Natural killer cell (primary cell): ENCODE results near the gene LRRC61. TPM values are rescaled to one million over a fixed set of nuclear protein-coding genes. Genes with fewer than 3 reads are reported as not detected.

Experiments used
- ATAC-seq, 3 donors: fragments of 150-1000 bp in 2 of 3; fragments of 200-7000 bp in 1 of 3; cut with Tn5 transposase; 1 replicate in 1 of 3; 2 replicates in 2 of 3; pipeline ENCODE4 v1.10.0; 2021; ENCODE audit warnings: mild to moderate bottlenecking in 2 of 3, moderate library complexity in 2 of 3
- DNase-seq, 2 donors: peaks; one replicate each; pipeline versions ENCODE4 v3.0.0 to v3.0.0-alpha.2; 2013 to 2021; ENCODE audit warnings: mixed read lengths in 1 of 2
- H3K27ac ChIP-seq: one replicate; pipeline ENCODE4 v1.5.1; 2013; ENCODE audit warnings: mild to moderate bottlenecking, low read length
- H3K27me3 ChIP-seq: one replicate; pipeline ENCODE4 v1.6.1; 2013; ENCODE audit warnings: low read length; ENCODE audit not compliant: control insufficient read depth, insufficient read depth
- H3K36me3 ChIP-seq: one replicate; pipeline ENCODE4 v1.6.1; 2013; ENCODE audit warnings: low read length; ENCODE audit not compliant: control insufficient read depth, insufficient read depth
- H3K4me1 ChIP-seq: one replicate; pipeline ENCODE4 v1.6.1; 2013; ENCODE audit warnings: low read length; ENCODE audit not compliant: control insufficient read depth, insufficient read depth
- H3K4me3 ChIP-seq: one replicate; pipeline ENCODE4 v1.5.1; 2013; ENCODE audit warnings: low read length
- H3K9me3 ChIP-seq: one replicate; pipeline ENCODE4 v1.6.1; 2013; ENCODE audit warnings: low read length; ENCODE audit not compliant: control insufficient read depth, insufficient read depth
- H3K27ac Mint-ChIP-seq, 2 donors: one replicate each; pipeline ENCODE4 v1.8.0; 2022; ENCODE audit warnings: mild to moderate bottlenecking in 2 of 2, mixed read lengths in 2 of 2, moderate library complexity in 1 of 2
- H3K27me3 Mint-ChIP-seq, 2 donors: one replicate each; pipeline ENCODE4 v1.8.0; 2022; ENCODE audit warnings: low read depth in 2 of 2, mixed read lengths in 2 of 2
- H3K36me3 Mint-ChIP-seq: one replicate; pipeline ENCODE4 v1.8.0; 2022; ENCODE audit warnings: mixed read lengths
- H3K4me1 Mint-ChIP-seq, 2 donors: one replicate each; pipeline ENCODE4 v1.8.0; 2022; ENCODE audit warnings: mixed read lengths in 2 of 2
- H3K4me3 Mint-ChIP-seq: one replicate; pipeline ENCODE4 v1.8.0; 2022; ENCODE audit warnings: mild to moderate bottlenecking, moderate library complexity, mixed read lengths
- H3K9me3 Mint-ChIP-seq, 2 donors: one replicate each; pipeline ENCODE4 v1.8.0; 2022; ENCODE audit warnings: mixed read lengths in 2 of 2
- CTCF ChIP-seq: fragments of 200-600 bp; IDR thresholded peaks from one replicate; pipeline ENCODE4 v1.8.0; 2022; ENCODE audit warnings: antibody characterized with exemption
- WGBS: methylation state at CpG from one replicate; pipeline ENCODE4 v1.1.7; 2013; ENCODE audit warnings: missing lambda C conversion rate; ENCODE audit not compliant: insufficient coverage; 5-methylcytosine and 5-hydroxymethylcytosine counted together
- intact Hi-C: fragments of 100-400 bp; cut with micrococcal nuclease; formaldehyde crosslinking; loops from one replicate; pipeline ENCODE4 v1.14.2; 2022
- total RNA-seq, 4 donors: library from RNA; stranded (reverse); fragments of 120-200 nt in 1 of 4; gene quantifications; one replicate each; pipeline versions ENCODE4 v1.2.3 to v1.2.4, GENCODE V29; 2013 to 2022

Gene LRRC61
- total RNA-seq, 3 donors from 2014 or later (not counting 1 experiment from before 2014, with no cell fraction given) = 7.3 to 16.7 (median 13.7) TPM

- Histone ChIP-seq H3K9me3 (peaks cover 4% of the 10 kb centered on the region), H3K36me3 (no peaks in the 10 kb centered on the region), H3K4me1 (no peaks in the 10 kb centered on the region), H3K27ac (no peak overlapping the region), H3K27me3 (peaks cover 9% of the 10 kb centered on the region), H3K4me3 (no peak overlapping the region)
- Mint-ChIP-seq H3K9me3 (no peaks in the 10 kb centered on the region), H3K36me3 (no peaks in the 10 kb centered on the region), H3K4me1 (no peaks in the 10 kb centered on the region), H3K27me3 (peaks cover 30% of the 10 kb centered on the region in 2 donors), H3K4me3 (no peak overlapping the region), H3K27ac (no peak overlapping the region)
- intact Hi-C loops = no loop called here
- DNase-seq (no peak), ATAC-seq (no peak)
- no peak for TF ChIP-seq CTCF
- 80% methylated on average over 5 of the region's 5 CpGs for WGBS
These were observed 23.8 kb downstream of the LRRC61 start for GRCh38 chr7:150346922-150347321.

GRCh38 chr7:150351587-150352194 lies 28.5 kb downstream of the LRRC61 start:
- Histone ChIP-seq H3K4me3 (no peak overlapping the region), H3K27ac (no peak overlapping the region), H3K9me3 (no peaks in the 10 kb centered on the region), H3K36me3 (no peaks in the 10 kb centered on the region), H3K27me3 (no peaks in the 10 kb centered on the region), H3K4me1 (no peaks in the 10 kb centered on the region)
- Mint-ChIP-seq H3K4me3 (no peak overlapping the region), H3K4me1 (no peaks in the 10 kb centered on the region), H3K36me3 (no peaks in the 10 kb centered on the region), H3K27ac (no peak overlapping the region), H3K9me3 (no peaks in the 10 kb centered on the region), H3K27me3 (peaks cover 0 to 6% of the 10 kb centered on the region in 2 donors)
- intact Hi-C loops = no loop called here
- DNase-seq (no peak), ATAC-seq (no peak)
- no peak for TF ChIP-seq CTCF
- 85% methylated on average over 7 of the region's 8 CpGs for WGBS

GRCh38 chr7:150355666-150356059 lies 32.5 kb downstream of the LRRC61 start:
- H3K36me3 Mint-ChIP-seq = no peaks in the 10 kb centered on the region
- intact Hi-C loops = loop anchor here (5.0 kb wide), 1 partner anchor 402 kb away; no protein-coding TSS in a partner anchor

More at GRCh38 chr7:150355666-150356059, 32.5 kb downstream of the LRRC61 start:
- H3K27me3 Mint-ChIP-seq = peaks cover 0 to 5% of the 10 kb centered on the region in 2 donors
- H3K4me1 Mint-ChIP-seq = peaks cover 33% of the 10 kb centered on the region in 2 donors
- no peak overlapping the region for H3K27ac Mint-ChIP-seq
- no peak overlapping the region for H3K4me3 Mint-ChIP-seq
- Histone ChIP-seq H3K4me3 (no peak overlapping the region), H3K4me1 (peaks cover 22% of the 10 kb centered on the region), H3K9me3 (no peaks in the 10 kb centered on the region), H3K36me3 (no peaks in the 10 kb centered on the region), H3K27ac (no peak overlapping the region), H3K27me3 (no peaks in the 10 kb centered on the region)
- ATAC-seq (no peak), DNase-seq (no peak)
- WGBS = no CpG with 5 or more reads among the region's 1 CpG
- TF ChIP-seq CTCF = no peak
- peaks cover 0 to 3% of the 10 kb centered on the region in 2 donors for H3K9me3 Mint-ChIP-seq
